Pancreas (tissue), 10 donors: ENCODE data around the gene C1QL1. TPM values are rescaled to one million over a fixed set of nuclear protein-coding genes. Genes with fewer than 3 reads are reported as not detected.

Source experiments
- ATAC-seq, 4 donors: fragments of 200-7000 bp; cut with Tn5 transposase; one replicate each; pipeline versions ENCODE4 v1.8.0 to v1.9.1; 2020; ENCODE audit warnings: mild to moderate bottlenecking in 4 of 4, moderate library complexity in 4 of 4
- DNase-seq, 6 donors: peaks; one replicate each; pipeline ENCODE4 v3.0.0-alpha.2; 2020
- FAIRE-seq: peaks from 2 replicates; lab custom pipeline; 2012; peaks lifted over from hg19 to GRCh38; lab: Jason Lieb, UNC
- H3K27ac ChIP-seq, 4 donors: fragments of 200-600 bp; sonication (generic); 1 replicate in 3 of 4; 2 replicates in 1 of 4; pipeline versions ENCODE4 v1.5.0 to v1.8.0; 2020
- H3K27me3 ChIP-seq, 4 donors: fragments of 200-600 bp; one replicate each; pipeline ENCODE4 v1.8.0; 2021
- H3K36me3 ChIP-seq, 3 donors: fragments of 200-600 bp; sonication (generic) in 1 of 3; one replicate each; pipeline versions ENCODE4 v1.5.0 to v1.8.0; 2020 to 2021
- H3K4me1 ChIP-seq, 3 donors: fragments of 200-600 bp; one replicate each; pipeline ENCODE4 v1.8.0; 2021
- H3K4me3 ChIP-seq, 4 donors: fragments of 200-600 bp; sonication (generic) in 2 of 4; one replicate each; pipeline versions ENCODE4 v1.5.0 to v1.8.0; 2020 to 2021
- H3K9me3 ChIP-seq, 4 donors: fragments of 200-600 bp; one replicate each; pipeline ENCODE4 v1.8.0; 2021
- CTCF ChIP-seq, 4 donors: fragments of 200-600 bp; sonication (generic) in 3 of 4; IDR thresholded peaks; one replicate each; pipeline versions ENCODE4 v1.5.0 to v1.8.0; 2021; ENCODE audit warnings: antibody characterized with exemption in 4 of 4
- WGBS, 2 donors: extraction: QIAGEN DNeasy Blood & Tissue Kit; methylation state at CpG; one replicate each; pipeline ENCODE4 v1.1.7; 2013; 5-methylcytosine and 5-hydroxymethylcytosine counted together
- intact Hi-C, 3 donors: fragments of 100-400 bp; cut with DNase I; formaldehyde crosslinking; loops; one replicate each; pipeline versions ENCODE4 v1.11.1 to v1.14.2; 2022
- polyA plus RNA-seq, 2 donors: library from polyadenylated mRNA; stranded (reverse); fragments of 200-250 nt; gene quantifications; one replicate each; pipeline ENCODE4 v1.2.3, GENCODE V29; 2013
- total RNA-seq, 6 donors: library from RNA; stranded (reverse); fragmentation: NEBNext Ultra II Directional in 4 of 6; extraction: Animal tissue kit (Norgen Biotek cat#: 25700) in 4 of 6; gene quantifications; one replicate each; pipeline versions ENCODE4 v1.2.1 to v1.2.4, GENCODE V29; 2021 to 2023
- donor health status: healthy with polysubstance abuse.
- donor health status: DM: no; HTN: no; CAD: no; lungs with moderate emphysema.
- donor health status: DM: no; HTN: no; CAD: no.
- donor health status: control.
- donor health status: control.
- donor health status: Bipolar disorder and iron deficiency.
- donor health status: DM: yes; HTN: yes; CAD: no.
- donor health status: DM: no; HTN: no; CAD: no.
- donor health status: DM: no; HTN: no; CAD: no.
- donor health status: DM: yes; HTN: yes; CAD: no.

The C1QL1 gene
- total and polyA plus RNA-seq, 8 donors = 0.92 to 29.3 (median 3.5) TPM

GRCh38 chr17:44977814-44978550, 9.9 kb upstream of the C1QL1 start:
- H3K4me3 ChIP-seq = no peak overlapping the region
- 56 to 62% methylated on average over 5 to 7 of the region's 7 CpGs for WGBS, 2 donors
- H3K27me3 ChIP-seq = no peaks in the 10 kb centered on the region
- H3K9me3 ChIP-seq = no peaks in the 10 kb centered on the region
- ATAC-seq (no peak), FAIRE-seq (no peak), DNase-seq (no peak)
- no peak for TF ChIP-seq CTCF (IDR thresholded peaks at IDR 0.05)
- no peak overlapping the region for H3K27ac ChIP-seq
- intact Hi-C loops = no loop called here
- no peaks in the 10 kb centered on the region for H3K36me3 ChIP-seq
- H3K4me1 ChIP-seq = no peaks in the 10 kb centered on the region

GRCh38 chr17:44977065-44977464, 9.0 kb upstream of the C1QL1 start:
- Histone ChIP-seq H3K27ac (no peak overlapping the region), H3K4me3 (no peak overlapping the region), H3K4me1 (no peaks in the 10 kb centered on the region), H3K27me3 (no peaks in the 10 kb centered on the region), H3K9me3 (no peaks in the 10 kb centered on the region), H3K36me3 (no peaks in the 10 kb centered on the region)
- WGBS, 2 donors = 56 to 70% methylated on average over 3 of the region's 3 CpGs
- intact Hi-C loops = no loop called here
- TF ChIP-seq CTCF (IDR thresholded peaks at IDR 0.05) = no peak
- DNase-seq (no peak), ATAC-seq (no peak), FAIRE-seq (no peak)

- intact Hi-C loops = no loop called here
- no peak for TF ChIP-seq CTCF (IDR thresholded peaks at IDR 0.05)
- WGBS, 2 donors = 57 to 71% methylated on average over 13 of the region's 13 CpGs
- no peak for ATAC-seq
- DNase-seq = no peak
- Histone ChIP-seq H3K4me3 (no peak overlapping the region), H3K36me3 (no peaks in the 10 kb centered on the region), H3K9me3 (no peaks in the 10 kb centered on the region), H3K27ac (no peak overlapping the region), H3K4me1 (no peaks in the 10 kb centered on the region), H3K27me3 (no peaks in the 10 kb centered on the region)
- no peak for FAIRE-seq
These were observed 8.1 kb upstream of the C1QL1 start for GRCh38 chr17:44976206-44976605.

- no peak overlapping the region for H3K4me3 ChIP-seq
- peaks cover 0 to 2% (median 0%) of the 10 kb centered on the region in 3 donors for H3K4me1 ChIP-seq
- intact Hi-C loops = no loop called here
- H3K36me3 ChIP-seq = no peaks in the 10 kb centered on the region
- DNase-seq (no peak), ATAC-seq (no peak), FAIRE-seq (no peak)
- no peak for TF ChIP-seq CTCF (IDR thresholded peaks at IDR 0.05)
- H3K27me3 ChIP-seq = no peaks in the 10 kb centered on the region
- H3K27ac ChIP-seq = no peak overlapping the region
- H3K9me3 ChIP-seq = no peaks in the 10 kb centered on the region
- 78 to 88% methylated on average over 6 of the region's 6 CpGs for WGBS, 2 donors
These were observed 4.8 kb upstream of the C1QL1 start for GRCh38 chr17:44972953-44973352.

- Histone ChIP-seq H3K4me3 (no peak overlapping the region), H3K27me3 (peaks cover 0 to 5% (median 0%) of the 10 kb centered on the region in 4 donors), H3K36me3 (no peaks in the 10 kb centered on the region), H3K9me3 (no peaks in the 10 kb centered on the region), H3K27ac (no peak overlapping the region), H3K4me1 (peaks cover 0 to 3% (median 2%) of the 10 kb centered on the region in 3 donors)
- no peak for ATAC-seq
- FAIRE-seq = no peak
- intact Hi-C loops = no loop called here
- no peak for DNase-seq
- 75 to 77% methylated on average over 8 of the region's 8 CpGs for WGBS, 2 donors
- TF ChIP-seq CTCF (IDR thresholded peaks at IDR 0.05) = no peak
These were observed 3.8 kb upstream of the C1QL1 start for GRCh38 chr17:44971776-44972483.
